HG03354 (cell line): ENCODE results near the gene SNX30.

ENCODE experiments used
- ATAC-seq: cut with Tn5 transposase; IDR thresholded peaks from one replicate; pipeline ENCODE4 v1.9.1; 2021; ENCODE audit warnings: mild to moderate bottlenecking; ENCODE audit not compliant: unreplicated experiment, poor library complexity, severe bottlenecking

Gene SNX30

GRCh38 chr9:112777914-112778313 lies 27.4 kb downstream of the SNX30 start:
- ATAC-seq: no peak

GRCh38 chr9:112780450-112781036 lies 30.0 kb downstream of the SNX30 start:
- ATAC-seq: no peak

GRCh38 chr9:112782218-112782617 lies 31.7 kb downstream of the SNX30 start:
- ATAC-seq: no peak

GRCh38 chr9:112783551-112783954 lies 33.0 kb downstream of the SNX30 start:
- no peak for ATAC-seq

DNA sequence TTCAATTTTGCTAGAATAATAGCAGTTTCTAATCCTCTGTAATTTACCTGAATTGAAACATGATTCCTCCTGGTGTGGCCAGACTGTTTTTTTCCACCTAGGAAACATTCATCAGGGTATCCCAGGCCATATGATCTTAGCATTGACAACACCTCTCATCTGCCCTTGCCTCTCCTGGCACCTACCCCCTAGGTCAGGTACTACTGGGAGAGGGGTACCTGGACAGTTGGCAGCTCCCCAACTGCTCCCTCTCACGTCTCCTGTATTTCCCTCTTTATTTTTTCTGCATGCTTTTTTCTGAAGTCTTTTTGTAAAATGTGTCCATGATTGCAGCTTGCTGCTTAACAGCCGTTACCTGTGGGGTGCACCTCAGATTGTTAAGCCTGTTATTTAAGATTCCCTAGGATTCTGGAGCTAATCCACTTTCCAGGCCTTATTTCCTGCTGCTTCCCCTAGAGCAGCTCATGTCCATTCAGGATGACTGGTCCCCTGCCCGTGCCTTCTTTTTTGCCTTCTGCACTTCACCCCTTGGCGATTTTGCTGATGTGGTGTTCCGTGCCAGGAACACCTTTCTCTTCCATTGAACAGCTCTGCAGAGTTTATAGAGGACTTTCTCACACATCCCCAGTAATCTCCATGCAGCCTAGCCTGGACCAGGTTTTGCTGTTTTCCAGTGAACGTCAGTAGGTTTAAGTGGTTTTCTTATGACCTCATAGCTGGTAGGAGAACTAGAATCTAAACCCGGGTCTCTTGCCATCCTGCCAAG lies 33.6 kb downstream of the SNX30 start:
- no peak for ATAC-seq

DNA sequence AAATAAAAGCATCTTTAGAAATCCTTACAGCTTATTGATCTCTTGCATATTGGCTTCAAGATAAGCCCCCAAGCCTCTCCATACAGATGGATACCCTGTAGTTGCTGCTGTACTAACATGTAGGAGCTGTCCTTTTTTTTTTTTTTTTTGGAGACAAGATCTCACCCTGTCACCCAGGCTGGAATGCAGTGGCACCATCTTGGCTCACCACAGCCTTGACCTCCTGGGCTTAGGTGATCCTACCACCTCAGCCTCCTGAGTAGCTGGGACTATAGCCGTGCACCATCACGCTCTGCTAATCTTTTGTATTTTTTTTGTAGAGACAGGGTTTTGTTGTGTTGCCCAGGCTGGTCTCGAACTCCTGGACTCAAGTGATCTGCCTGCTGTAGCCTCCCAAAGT lies 35.4 kb downstream of the SNX30 start:
- no peak for ATAC-seq

GRCh38 chr9:112786829-112787520 lies 36.4 kb downstream of the SNX30 start:
- ATAC-seq: no peak

DNA sequence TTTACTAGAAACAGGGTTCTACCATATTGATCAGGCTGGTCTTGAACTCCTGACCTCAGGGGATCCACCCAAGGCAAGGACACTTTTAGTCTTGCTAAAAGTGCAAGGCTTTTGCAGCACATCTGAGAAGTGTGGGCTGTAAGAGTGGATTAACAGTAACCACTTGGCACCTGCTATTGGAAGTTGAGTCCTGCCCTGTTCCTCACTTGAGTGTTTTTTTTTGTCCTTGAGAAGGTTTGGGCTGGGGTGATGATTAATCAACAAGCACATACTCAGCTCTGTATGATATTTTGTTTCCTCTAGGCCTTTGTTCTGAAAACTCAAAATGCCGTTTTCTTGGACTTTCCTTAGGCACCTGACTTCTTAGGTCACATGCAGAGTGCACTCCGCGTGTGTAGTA lies 37.4 kb downstream of the SNX30 start:
- ATAC-seq: no peak

DNA sequence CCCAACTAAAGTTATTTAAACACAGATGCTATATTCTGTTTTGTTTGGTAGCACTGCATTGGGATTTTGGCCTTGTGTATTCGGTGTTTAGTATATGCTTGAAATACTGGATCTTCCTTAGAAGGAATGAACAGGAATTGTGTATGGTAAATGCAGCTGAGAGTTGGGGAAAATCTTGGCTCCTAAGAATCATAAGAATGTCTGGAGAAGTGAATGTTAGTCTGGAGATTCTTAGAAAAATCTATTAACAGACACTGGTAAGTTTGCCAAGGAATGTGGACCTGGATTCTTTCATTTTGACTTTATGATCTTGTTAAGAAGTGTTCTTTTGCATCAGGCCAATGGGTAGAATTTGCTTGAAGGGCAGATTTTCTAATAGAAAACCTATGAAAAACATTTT lies 38.9 kb downstream of the SNX30 start:
- no peak for ATAC-seq

GRCh38 chr9:112789891-112790774 lies 39.6 kb downstream of the SNX30 start:
- no peak for ATAC-seq

DNA sequence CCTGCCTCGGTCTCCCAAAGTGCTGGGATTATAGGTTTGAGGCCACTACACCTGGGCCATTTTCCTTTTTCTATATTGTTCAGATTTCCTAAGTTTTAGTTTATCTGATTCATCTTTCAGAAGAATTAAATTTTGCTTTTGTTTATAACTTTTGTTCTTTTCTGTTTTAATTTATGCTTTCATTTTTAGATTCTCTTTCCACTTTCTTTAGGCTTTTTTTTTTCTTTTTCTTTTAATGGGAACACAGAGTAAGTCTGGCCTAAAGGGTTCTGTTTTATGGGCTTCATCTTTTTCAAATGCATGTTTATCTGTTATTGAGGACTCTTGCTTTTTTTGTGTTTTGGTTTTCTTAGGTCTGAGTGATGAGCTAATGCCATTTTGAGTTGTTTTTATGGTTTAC lies 42.1 kb downstream of the SNX30 start:
- ATAC-seq: no peak

DNA sequence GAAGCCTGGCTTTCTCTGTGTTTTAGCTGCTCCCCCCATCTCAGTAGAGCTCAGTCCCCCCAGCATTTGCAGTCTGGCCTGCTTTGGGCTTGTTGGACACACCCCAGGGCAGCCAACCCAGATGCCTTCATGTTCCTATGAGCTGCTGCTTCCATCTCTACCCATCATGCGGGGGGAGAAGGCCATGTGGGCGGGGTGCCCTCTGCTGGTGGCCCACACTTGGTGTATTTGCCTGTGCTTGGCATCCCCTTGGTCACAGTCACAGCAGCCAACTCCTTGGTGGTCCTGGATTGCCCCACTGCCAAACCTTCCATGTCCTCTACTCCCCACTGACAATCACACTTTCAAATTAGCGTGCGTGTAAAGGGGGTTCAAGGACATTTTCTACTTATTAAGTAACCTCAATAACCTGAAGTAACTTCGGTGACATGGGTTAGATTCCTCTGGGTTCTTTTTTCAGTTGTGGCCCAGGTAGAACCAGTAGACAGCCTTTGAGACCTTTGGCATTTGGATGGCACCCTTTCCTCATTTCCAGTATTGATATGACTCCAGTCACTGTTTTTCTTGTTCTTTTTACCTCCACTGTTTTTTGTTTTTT lies 42.8 kb downstream of the SNX30 start:
- ATAC-seq: peak; percentile 79

DNA sequence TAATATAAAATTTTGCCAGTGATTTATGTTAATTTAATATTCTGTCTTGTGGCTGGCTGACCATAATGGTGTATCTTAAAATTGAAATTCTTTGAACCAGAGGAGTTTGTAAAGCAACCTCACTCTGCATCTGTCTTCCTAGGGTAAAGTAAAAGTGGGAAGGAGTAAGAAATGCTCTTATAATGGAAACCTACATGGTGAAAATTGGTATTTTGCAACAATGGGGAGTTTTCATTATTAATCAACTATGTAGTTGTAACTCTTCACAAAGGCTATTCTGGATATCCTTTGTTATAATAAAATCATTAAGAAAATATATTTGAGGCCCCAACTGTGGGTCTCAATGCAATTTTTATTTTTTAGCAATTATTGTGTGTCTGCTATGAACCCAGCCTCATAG lies 44.2 kb downstream of the SNX30 start:
- no peak for ATAC-seq

- no peak for ATAC-seq
Observed at GRCh38 chr9:112795921-112796320, 45.4 kb downstream of the SNX30 start.

DNA sequence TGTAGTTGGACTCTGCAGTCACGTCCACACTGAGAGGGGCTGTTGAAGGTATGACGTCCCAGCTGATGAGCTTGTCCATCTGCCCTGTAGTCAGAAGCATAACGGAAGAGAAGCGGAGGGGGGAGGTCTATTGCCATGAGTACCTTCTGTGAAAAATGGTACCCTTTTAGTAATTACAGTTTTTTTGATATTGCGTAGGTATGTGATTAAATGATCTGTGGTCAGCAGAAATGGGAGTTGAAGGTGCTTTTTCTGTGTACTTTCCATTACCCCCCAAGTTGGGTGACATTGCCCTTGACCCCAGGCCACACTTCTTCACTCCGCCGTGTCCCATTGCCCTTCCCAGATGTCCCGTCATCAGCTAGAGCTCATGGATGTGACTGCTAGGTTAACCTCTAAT lies 45.9 kb downstream of the SNX30 start:
- no peak for ATAC-seq

DNA sequence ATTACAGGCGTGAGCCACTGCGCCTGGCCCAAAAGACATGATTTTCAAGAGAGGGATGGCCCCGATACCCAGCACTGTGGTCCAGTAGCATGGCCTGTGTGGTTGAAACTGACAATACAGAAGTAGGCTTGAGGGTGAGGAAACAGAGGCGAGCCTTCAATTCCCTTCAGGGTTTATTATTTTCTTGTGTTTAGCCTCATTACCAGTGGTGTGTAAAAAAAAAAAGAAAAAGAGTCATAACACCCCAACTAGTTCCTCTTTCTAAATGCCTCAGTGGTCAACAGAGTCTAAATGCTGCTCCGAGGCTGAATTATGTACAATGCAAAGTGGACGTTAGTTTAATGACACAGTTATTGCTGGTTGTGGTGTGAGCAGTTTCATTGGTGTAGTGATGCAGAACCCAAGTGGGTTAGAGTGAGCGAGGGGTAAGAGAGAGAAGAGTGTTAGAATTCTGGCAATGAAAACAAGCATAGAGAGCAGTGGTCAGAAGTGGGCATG lies 58.8 kb downstream of the SNX30 start:
- ATAC-seq: peak; percentile 99

- ATAC-seq: no peak
Observed at GRCh38 chr9:112809906-112810305, 59.3 kb downstream of the SNX30 start.

DNA sequence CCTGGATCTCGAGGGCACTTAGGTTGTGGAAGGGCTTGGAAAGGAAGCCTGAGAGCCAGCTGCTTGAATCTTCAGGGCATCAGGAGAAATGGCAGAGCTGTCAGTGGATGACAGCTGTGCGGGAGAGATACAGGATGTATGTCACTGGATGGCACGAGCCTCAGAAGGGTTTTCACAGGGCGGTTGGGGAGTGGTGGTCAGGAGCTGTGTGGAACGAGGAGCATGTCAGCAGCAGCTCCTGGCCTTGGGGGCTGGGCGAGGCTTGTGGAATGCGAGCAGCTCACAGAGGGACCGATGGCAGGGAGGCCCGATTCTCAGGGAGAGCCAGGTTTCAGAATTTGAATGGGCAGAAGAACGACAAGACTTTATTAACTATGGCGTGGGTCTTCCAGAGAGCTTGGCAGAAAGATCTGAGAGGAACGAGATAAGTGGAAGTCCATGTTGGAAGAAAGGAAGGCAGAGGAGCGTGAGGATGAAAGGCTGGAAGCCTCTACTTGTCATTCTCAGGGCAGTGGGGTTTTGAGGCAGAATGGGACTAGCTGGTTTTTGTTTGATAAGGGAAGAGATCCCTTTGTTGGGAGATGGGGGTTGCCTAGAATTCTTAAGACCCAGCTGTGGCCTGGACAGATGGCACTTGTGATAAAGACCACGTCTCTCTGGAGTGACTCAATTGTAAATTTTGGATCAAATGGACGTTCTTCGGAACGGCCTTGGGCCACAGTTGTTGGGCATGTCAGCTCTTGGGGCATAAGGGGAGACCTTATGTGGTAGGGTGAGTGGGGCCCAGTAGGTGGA lies 60.3 kb downstream of the SNX30 start:
- no peak for ATAC-seq

- no peak for ATAC-seq
Observed at GRCh38 chr9:112811518-112811917, 61.0 kb downstream of the SNX30 start.
